ENCODE data around the gene TNFRSF9. TPM values are rescaled to one million over a fixed set of nuclear protein-coding genes. Genes with fewer than 3 reads are reported as not detected.
A peak's percentile ranks its signal among the peaks of the same experiment; 100 is the strongest.

TNFRSF9 gene
- total RNA-seq, 2 experiments from 2014 or later: 146 to 149 TPM

DNA sequence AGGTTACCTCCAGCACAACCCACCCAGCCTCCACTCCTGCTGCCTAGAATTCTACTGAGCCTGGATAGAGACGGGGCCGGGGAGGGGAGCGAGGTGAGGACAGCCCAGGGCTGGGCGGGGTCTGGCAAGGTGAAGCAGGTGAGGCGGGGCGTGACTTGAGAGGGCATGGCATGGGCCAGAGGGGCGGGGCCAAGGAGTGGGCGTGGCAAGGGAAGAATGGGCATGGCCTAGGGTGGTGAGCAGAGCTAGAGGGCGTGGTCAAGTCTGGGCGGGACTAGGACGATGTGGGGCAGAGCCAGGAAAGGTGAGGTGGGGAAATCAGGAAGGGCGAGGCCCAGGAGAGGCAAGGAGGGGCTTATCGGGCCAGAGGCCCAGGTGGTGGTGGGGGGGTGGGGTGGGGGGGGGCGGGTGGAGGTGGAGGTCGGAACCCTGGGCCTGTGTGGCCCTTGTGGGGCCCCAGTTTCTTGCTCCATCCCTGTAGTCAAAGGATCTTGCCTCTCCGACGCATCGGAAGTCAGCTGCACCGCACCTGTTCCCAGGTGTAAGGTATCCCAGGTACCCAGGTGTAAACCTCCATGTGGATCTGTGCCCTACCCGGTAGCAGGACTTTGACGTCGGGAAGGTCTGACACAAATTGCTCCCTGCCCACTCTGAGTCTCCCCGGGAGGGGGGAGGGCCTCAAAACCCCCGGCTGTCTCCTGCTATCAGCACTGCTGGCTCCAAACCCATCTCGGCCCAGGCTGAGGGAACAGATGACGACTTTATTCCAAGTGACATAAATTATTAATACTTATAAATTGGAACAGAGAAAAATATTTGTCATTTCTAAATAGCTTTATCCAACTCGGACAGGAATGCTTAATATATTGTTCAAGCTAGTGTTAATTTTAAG, 54.9 kb downstream of the TNFRSF9 start:
- peaks cover 1% of the 10 kb centered on the region for H3K4me1 Mint-ChIP-seq
- H3K27ac Mint-ChIP-seq: no peak overlapping the region
- no peak overlapping the region for H3K4me3 Mint-ChIP-seq
- peaks cover 2% of the 10 kb centered on the region for H3K9me3 Mint-ChIP-seq
- H3K27me3 Mint-ChIP-seq: peaks cover 32% of the 10 kb centered on the region
- H3K36me3 Mint-ChIP-seq: no peaks in the 10 kb centered on the region
- peak; percentile 40 for DNase-seq

GRCh38 chr1:7884757-7885156, 55.9 kb downstream of the TNFRSF9 start:
- Mint-ChIP-seq H3K4me3 (no peak overlapping the region), H3K27me3 (peaks cover 32% of the 10 kb centered on the region), H3K27ac (no peak overlapping the region), H3K9me3 (peaks cover 2% of the 10 kb centered on the region), H3K36me3 (no peaks in the 10 kb centered on the region), H3K4me1 (peaks cover 1% of the 10 kb centered on the region)
- DNase-seq: no peak

DNA sequence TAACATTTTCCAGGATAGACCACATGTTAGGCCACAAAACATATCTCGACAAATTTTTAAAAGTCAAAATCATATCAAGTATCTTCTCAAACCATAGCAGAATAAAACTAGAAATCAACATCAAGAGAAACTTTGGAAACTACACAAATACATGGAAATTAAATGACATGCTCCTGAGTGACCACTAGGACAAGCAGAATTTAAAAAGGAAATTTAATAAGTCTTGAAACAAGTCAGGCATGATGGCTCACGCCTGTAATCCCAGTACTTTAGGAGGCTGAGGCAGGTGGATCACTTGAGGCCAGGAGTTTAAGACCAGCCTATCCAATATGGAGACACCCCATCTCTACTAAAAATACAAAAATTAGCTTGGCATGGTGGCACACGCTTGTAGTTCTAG, 61.4 kb downstream of the TNFRSF9 start:
- Mint-ChIP-seq H3K4me1 (peaks cover 8% of the 10 kb centered on the region), H3K4me3 (no peak overlapping the region), H3K36me3 (peaks cover 7% of the 10 kb centered on the region), H3K27ac (no peak overlapping the region), H3K27me3 (peaks cover 9% of the 10 kb centered on the region), H3K9me3 (peaks cover 10% of the 10 kb centered on the region)
- no peak for DNase-seq

- Mint-ChIP-seq H3K4me3 (no peak overlapping the region), H3K27me3 (peaks cover 9% of the 10 kb centered on the region), H3K36me3 (peaks cover 7% of the 10 kb centered on the region), H3K4me1 (peaks cover 8% of the 10 kb centered on the region), H3K9me3 (peaks cover 10% of the 10 kb centered on the region), H3K27ac (no peak overlapping the region)
- DNase-seq: no peak
These were observed 62.6 kb downstream of the TNFRSF9 start for GRCh38 chr1:7878027-7878426.

DNA sequence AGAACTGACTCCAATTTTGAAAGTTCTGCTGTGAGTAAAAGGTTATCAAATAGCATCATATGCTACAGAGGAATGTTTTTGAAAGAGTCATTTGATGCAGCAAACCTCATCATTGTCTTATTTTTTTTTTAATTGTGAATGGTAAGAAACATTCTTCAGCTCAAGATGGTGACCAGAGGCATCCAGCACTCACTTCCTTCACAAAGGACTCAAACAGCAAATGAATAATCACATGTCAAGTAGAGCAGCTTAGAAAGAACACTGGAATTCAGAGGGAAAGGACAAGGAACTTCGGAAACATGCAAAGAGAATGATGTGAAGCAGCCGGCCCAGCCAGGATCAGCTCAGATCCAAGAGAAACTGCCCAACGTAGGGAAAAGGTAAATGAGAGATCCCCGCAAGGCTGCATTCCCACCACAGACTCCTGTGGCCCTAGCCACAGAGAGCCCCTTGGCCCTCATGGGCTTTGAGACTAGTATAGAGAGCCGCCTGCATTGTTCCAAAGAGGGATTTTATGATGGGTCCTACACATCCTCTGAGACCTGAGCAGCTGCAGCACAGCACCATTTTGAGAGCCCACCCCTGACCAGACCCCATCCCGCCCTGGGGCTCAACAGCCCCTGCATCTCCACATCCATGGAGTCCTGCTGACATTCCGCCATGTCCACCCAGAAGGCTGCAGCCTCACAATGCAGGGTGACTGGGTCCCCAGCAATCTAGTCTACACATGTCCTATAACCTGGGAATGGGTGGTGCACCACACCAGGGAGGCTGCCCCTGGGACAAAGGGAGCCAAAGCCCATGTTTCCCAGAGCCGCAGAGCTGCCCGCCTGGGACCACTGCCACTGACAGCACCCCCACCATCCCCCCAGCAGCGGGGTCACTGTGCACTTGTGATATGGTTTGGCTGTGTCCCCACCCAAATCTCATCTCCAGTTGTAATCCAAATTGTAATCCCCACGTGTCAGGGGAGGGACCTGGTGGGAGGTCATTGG, 66.5 kb downstream of the TNFRSF9 start:
- H3K36me3 Mint-ChIP-seq: peaks cover 6% of the 10 kb centered on the region
- H3K27me3 Mint-ChIP-seq: peaks cover 9% of the 10 kb centered on the region
- peaks cover 8% of the 10 kb centered on the region for H3K4me1 Mint-ChIP-seq
- no peak for DNase-seq
- H3K4me3 Mint-ChIP-seq: no peak overlapping the region
- H3K27ac Mint-ChIP-seq: no peak overlapping the region
- H3K9me3 Mint-ChIP-seq: peaks cover 10% of the 10 kb centered on the region

DNA sequence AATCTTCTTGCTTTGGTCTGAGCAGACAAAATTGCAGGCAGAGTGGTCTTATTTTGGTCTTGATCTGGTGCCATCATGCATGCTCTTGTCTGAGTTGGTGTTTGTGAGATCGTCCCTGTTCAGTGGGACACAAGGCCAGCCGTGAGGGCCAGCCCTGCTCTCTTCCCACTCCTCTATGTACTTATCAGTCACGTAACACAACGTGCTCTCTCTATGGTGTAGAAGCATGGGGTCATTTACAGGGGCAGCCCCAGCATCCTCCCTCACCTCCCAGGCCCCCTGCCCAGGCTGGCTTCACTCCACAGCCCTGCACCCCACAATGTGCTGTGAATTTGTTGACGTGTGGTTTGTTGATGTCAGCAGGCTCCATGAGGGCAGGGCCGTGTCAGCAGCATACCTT, 69.5 kb downstream of the TNFRSF9 start:
- no peak overlapping the region for H3K4me3 Mint-ChIP-seq
- DNase-seq: no peak

DNA sequence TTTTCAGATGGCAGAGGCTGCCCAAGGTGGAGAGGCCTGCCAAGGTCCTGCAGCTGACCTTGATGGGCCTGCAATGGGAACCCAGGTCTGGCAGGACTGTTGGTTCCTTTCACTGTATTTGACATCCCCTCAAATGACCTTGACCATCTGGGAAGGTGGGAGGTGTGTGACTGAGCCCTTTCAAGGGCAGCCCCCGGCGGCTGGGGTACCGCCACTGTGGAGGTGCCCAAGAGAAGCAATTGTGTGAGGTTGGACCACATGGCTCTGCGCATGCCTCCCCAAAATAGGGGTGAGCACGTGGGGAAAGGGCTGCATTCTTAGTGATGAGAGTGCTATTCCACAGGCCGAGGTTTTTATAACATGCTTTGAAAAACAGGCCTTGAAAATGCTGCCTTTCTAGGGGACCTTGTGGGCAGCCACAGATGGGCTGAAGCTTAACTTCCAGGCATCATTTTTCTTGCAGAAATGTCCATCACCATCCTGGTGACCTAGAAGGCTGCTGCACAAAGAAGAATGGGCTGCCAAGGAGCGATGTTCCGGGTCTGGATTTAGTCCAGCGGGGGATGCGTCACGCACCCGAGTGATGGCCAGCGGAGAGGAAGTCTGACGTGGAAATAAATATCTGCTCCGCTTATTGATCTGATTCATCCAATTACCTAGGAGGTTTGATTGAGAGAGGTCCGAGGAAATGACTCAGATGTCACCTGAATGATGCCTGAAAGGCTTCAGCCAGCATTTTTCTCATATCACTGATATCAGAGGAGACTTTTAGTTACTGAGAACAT, 71.3 kb downstream of the TNFRSF9 start:
- Mint-ChIP-seq H3K36me3 (no peaks in the 10 kb centered on the region), H3K4me3 (no peak overlapping the region), H3K27me3 (no peaks in the 10 kb centered on the region), H3K4me1 (no peaks in the 10 kb centered on the region), H3K27ac (no peak overlapping the region), H3K9me3 (no peaks in the 10 kb centered on the region)
- DNase-seq: no peak

More for the DNA sequence above, 69.5 kb downstream of the TNFRSF9 start:
- Mint-ChIP-seq H3K9me3 (no peaks in the 10 kb centered on the region), H3K36me3 (no peaks in the 10 kb centered on the region), H3K27me3 (no peaks in the 10 kb centered on the region), H3K27ac (no peak overlapping the region), H3K4me1 (no peaks in the 10 kb centered on the region)

- Mint-ChIP-seq H3K27me3 (no peaks in the 10 kb centered on the region), H3K27ac (no peak overlapping the region), H3K36me3 (no peaks in the 10 kb centered on the region), H3K9me3 (no peaks in the 10 kb centered on the region), H3K4me1 (no peaks in the 10 kb centered on the region), H3K4me3 (no peak overlapping the region)
- no peak for DNase-seq
These were observed 72.4 kb downstream of the TNFRSF9 start for GRCh38 chr1:7868070-7868780.

- no peaks in the 10 kb centered on the region for H3K4me1 Mint-ChIP-seq
- H3K36me3 Mint-ChIP-seq: no peaks in the 10 kb centered on the region
- H3K4me3 Mint-ChIP-seq: no peak overlapping the region
- no peak for DNase-seq
- no peaks in the 10 kb centered on the region for H3K9me3 Mint-ChIP-seq
- H3K27me3 Mint-ChIP-seq: no peaks in the 10 kb centered on the region
- no peak overlapping the region for H3K27ac Mint-ChIP-seq
These were observed 74.7 kb downstream of the TNFRSF9 start for GRCh38 chr1:7865978-7866377.

Other genes with a start within 250 kb of the TNFRSF9 start
- gene VAMP3, start 169.5 kb downstream of the TNFRSF9 start, total RNA-seq: 10 to 100 TPM; 15.1 to 18.5 TPM
- 1 to 10 TPM; 4.6 to 4.9 TPM for gene PER3, start 156.5 kb downstream of the TNFRSF9 start, total RNA-seq
- gene UTS2, start 87.8 kb downstream of the TNFRSF9 start, total RNA-seq: under 1 TPM; 0.19 to 0.74 TPM
- gene PARK7, start 20.9 kb upstream of the TNFRSF9 start, total RNA-seq: 100 to 1,000 TPM; 565 to 569 TPM
- gene ERRFI1, start 85.5 kb upstream of the TNFRSF9 start, total RNA-seq: 1 to 10 TPM; 1.2 to 1.4 TPM

All from activated naive CD8-positive, alpha-beta T cell treated with anti-CD3 and anti-CD28 coated beads for 36 hours (primary cell).